Liver (tissue), 9 donors: ENCODE results near the gene HHAT. TPM values are rescaled to one million over a fixed set of nuclear protein-coding genes. Genes with fewer than 3 reads are reported as not detected.

Source experiments
- DNase-seq: peaks from one replicate; pipeline ENCODE4 v3.0.0-alpha.2; 2017; ENCODE audit warnings: low spot score
- H3K27ac ChIP-seq, 2 donors: one replicate each; pipeline ENCODE4 v1.7.0; 2013; ENCODE audit warnings: inconsistent platforms in 2 of 2, low read length in 2 of 2, control low read depth in 1 of 2, low read depth in 1 of 2, mild to moderate bottlenecking in 1 of 2
- H3K27me3 ChIP-seq, 4 donors: one replicate each; pipeline versions ENCODE4 v1.6.1 to v1.7.0; 2013; ENCODE audit warnings: low read length in 3 of 4, inconsistent platforms in 1 of 4, mild to moderate bottlenecking in 1 of 4, moderate library complexity in 1 of 4; ENCODE audit not compliant: control insufficient read depth in 4 of 4, insufficient read depth in 4 of 4
- H3K36me3 ChIP-seq, 4 donors: one replicate each; pipeline versions ENCODE4 v1.6.1 to v1.7.0; 2013; ENCODE audit warnings: low read length in 3 of 4, mild to moderate bottlenecking in 3 of 4, low read depth in 1 of 4, moderate library complexity in 1 of 4; ENCODE audit not compliant: control insufficient read depth in 4 of 4, insufficient read depth in 3 of 4
- H3K4me1 ChIP-seq, 4 donors: one replicate each; pipeline versions ENCODE4 v1.6.1 to v1.7.0; 2013; ENCODE audit warnings: low read length in 3 of 4, mild to moderate bottlenecking in 3 of 4, moderate library complexity in 1 of 4; ENCODE audit not compliant: control insufficient read depth in 4 of 4, insufficient read depth in 4 of 4
- H3K4me3 ChIP-seq, 3 donors: one replicate each; pipeline versions ENCODE4 v1.6.1 to v1.7.0; 2013; ENCODE audit warnings: low read length in 3 of 3, control low read depth in 1 of 3, low read depth in 1 of 3, mild to moderate bottlenecking in 1 of 3
- H3K9ac ChIP-seq, 2 donors: one replicate each; pipeline ENCODE4 v1.7.0; 2013; ENCODE audit warnings: low read length in 2 of 2, mild to moderate bottlenecking in 2 of 2, moderate library complexity in 2 of 2, control low read depth in 1 of 2, low read depth in 1 of 2
- H3K9me3 ChIP-seq, 4 donors: one replicate each; pipeline versions ENCODE4 v1.6.1 to v1.7.0; 2013; ENCODE audit warnings: low read length in 3 of 4; ENCODE audit not compliant: control insufficient read depth in 4 of 4
- EGR1 ChIP-seq, 2 donors: IDR thresholded peaks; 2 replicates each; pipeline ENCODE4 v1.6.1; 2016 to 2018; ENCODE audit warnings: antibody characterized with exemption in 2 of 2, low read depth in 2 of 2
- FOXA1 ChIP-seq: IDR thresholded peaks from 2 replicates; pipeline ENCODE4 v1.6.1; 2016; ENCODE audit warnings: antibody characterized with exemption
- FOXA2 ChIP-seq: IDR thresholded peaks from 2 replicates; pipeline ENCODE4 v1.6.1; 2016; ENCODE audit warnings: antibody characterized with exemption
- GABPA ChIP-seq, 2 donors: IDR thresholded peaks in 1 of 2; conservative IDR thresholded peaks in 1 of 2; 2 replicates each; pipeline ENCODE4 v1.6.1; 2016; ENCODE audit warnings: antibody characterized with exemption in 2 of 2, mild to moderate bottlenecking in 1 of 2, moderate library complexity in 1 of 2
- HNF4G ChIP-seq: IDR thresholded peaks from 2 replicates; pipeline ENCODE4 v1.6.1; 2016; ENCODE audit warnings: antibody characterized with exemption
- JUND ChIP-seq, 2 donors: IDR thresholded peaks; 2 replicates each; pipeline ENCODE4 v1.6.1; 2016; ENCODE audit warnings: antibody characterized with exemption in 2 of 2
- MAX ChIP-seq: IDR thresholded peaks from 2 replicates; pipeline ENCODE4 v1.6.1; 2016; ENCODE audit warnings: antibody characterized with exemption
- NR2F2 ChIP-seq: IDR thresholded peaks from 2 replicates; pipeline ENCODE4 v1.6.1; 2016; ENCODE audit warnings: antibody characterized with exemption
- RAD21 ChIP-seq, 2 donors: IDR thresholded peaks; 2 replicates each; pipeline ENCODE4 v1.6.1; 2016; ENCODE audit warnings: antibody characterized with exemption in 2 of 2, mild to moderate bottlenecking in 2 of 2
- RXRA ChIP-seq, 2 donors: IDR thresholded peaks; 2 replicates each; pipeline ENCODE4 v1.6.1; 2017 to 2018; ENCODE audit warnings: antibody characterized with exemption in 2 of 2, mild to moderate bottlenecking in 1 of 2
- SP1 ChIP-seq: IDR thresholded peaks from 2 replicates; pipeline ENCODE4 v1.6.1; 2018; ENCODE audit warnings: antibody characterized with exemption, mild to moderate bottlenecking
- TAF1 ChIP-seq: conservative IDR thresholded peaks from 2 replicates; pipeline ENCODE4 v1.6.1; 2016; ENCODE audit warnings: antibody characterized with exemption, mild to moderate bottlenecking
- YY1 ChIP-seq: IDR thresholded peaks from 2 replicates; pipeline ENCODE4 v1.6.1; 2016; ENCODE audit warnings: antibody characterized with exemption, mild to moderate bottlenecking
- ZBTB33 ChIP-seq: IDR thresholded peaks from 2 replicates; pipeline ENCODE4 v1.6.1; 2016; ENCODE audit warnings: antibody characterized with exemption
- WGBS: extraction: QIAGEN DNeasy Blood & Tissue Kit; methylation state at CpG from one replicate; pipeline ENCODE4 v1.1.7; 2013; 5-methylcytosine and 5-hydroxymethylcytosine counted together
- polyA plus RNA-seq, 2 donors: library from polyadenylated mRNA; stranded (reverse) in 1 of 2; unstranded in 1 of 2; fragments of 200-250 nt in 1 of 2; fragments of >200 nt in 1 of 2; fragmentation: Nextera tagmentation in 1 of 2; extraction: Ambion mirVana in 1 of 2; gene quantifications; one replicate each; pipeline versions ENCODE4 v1.2.1 to v1.2.3, GENCODE V29; 2013 to 2015
- total RNA-seq, 2 donors: library from RNA; depleted of rRNA; stranded (reverse); fragments of >200 nt; gene quantifications; one replicate each; pipeline ENCODE4 v1.2.3, GENCODE V29; 2014
- TF ChIP-seq, protein P1 (sequence below): IDR thresholded peaks from 2 replicates; pipeline ENCODE4 v1.6.1; 2016; ENCODE audit warnings: antibody characterized with exemption
- TF ChIP-seq, protein P2 (sequence below): fragments of 150-350 bp; IDR thresholded peaks from 2 replicates; pipeline ENCODE4 v1.5.1; 2017; ENCODE audit warnings: improper control_type of control experiment, low read depth, low read length; ENCODE audit not compliant: missing input control
- donor health status: healthy.
- donor health status: healthy.
- donor health status: healthy.
- donor health status: healthy.
- donor health status: healthy.

Gene HHAT
- total and polyA plus RNA-seq, 4 donors = 1.3 to 2.2 (median 1.6) TPM

DNA sequence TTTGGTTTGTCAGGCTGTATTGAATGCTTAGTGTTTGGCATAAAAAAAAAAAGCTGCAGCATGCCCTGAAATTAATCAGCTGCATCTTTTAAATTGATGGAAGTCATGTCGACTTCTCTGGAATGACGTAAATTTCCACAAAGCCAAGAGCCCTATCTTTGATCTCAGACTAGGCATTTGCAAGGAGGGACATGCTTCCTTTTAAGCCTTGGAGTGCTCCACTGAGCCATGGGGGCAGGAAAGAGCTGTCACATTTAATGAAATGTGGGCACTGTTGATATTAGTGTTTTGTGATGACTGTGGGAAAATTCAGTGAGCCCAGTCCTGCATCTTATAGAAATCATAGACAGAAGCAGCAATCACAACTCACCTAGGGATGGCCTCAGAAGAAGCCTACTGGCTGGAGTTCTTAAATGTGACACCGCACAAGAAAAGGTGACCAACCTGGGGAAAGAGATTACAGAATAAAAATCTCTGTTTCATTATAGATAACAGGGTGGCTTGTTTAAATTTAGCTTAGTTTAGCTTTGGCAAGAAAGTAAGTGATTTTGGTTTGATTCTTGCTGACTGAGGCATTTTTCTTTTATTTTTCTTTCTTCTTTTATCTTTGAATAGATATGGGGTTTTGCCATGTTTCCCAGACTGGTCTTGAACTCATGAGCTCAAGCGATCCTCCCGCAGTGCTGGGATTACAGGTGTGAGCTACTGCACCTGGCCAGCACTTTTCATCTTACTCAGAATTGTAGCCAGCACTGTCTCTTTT lies 188.2 kb downstream of the HHAT start:
- no peaks in the 10 kb centered on the region for H3K27me3 ChIP-seq
- H3K9me3 ChIP-seq = no peaks in the 10 kb centered on the region
- 85% methylated on average over 5 of the region's 5 CpGs for WGBS
- H3K36me3 ChIP-seq = no peaks in the 10 kb centered on the region
- H3K9ac ChIP-seq = no peak overlapping the region
- no peaks in the 10 kb centered on the region for H3K4me1 ChIP-seq
- H3K4me3 ChIP-seq = no peak overlapping the region
- no peak for TF ChIP-seq SP1
- TF ChIP-seq, protein P1, sequence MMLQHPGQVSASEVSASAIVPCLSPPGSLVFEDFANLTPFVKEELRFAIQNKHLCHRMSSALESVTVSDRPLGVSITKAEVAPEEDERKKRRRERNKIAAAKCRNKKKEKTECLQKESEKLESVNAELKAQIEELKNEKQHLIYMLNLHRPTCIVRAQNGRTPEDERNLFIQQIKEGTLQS = no peak
- no peak for TF ChIP-seq GABPA (IDR thresholded peaks at IDR 0.05 in 1 of 2, conservative IDR thresholded peaks at IDR 0.05 in 1 of 2)
- TF ChIP-seq FOXA2 = no peak
- no peak for TF ChIP-seq RXRA (IDR thresholded peaks at IDR 0.05)
- no peak for TF ChIP-seq EGR1 (IDR thresholded peaks at IDR 0.05; ENCODE audit: low read depth in 2 of 2)
- no peak for TF ChIP-seq ZBTB33
- no peak for TF ChIP-seq YY1
- TF ChIP-seq TAF1 = no peak
- TF ChIP-seq MAX = no peak
- TF ChIP-seq FOXA1 = no peak
- H3K27ac ChIP-seq = no peak overlapping the region
- no peak for DNase-seq

GRCh38 chr1:210523830-210524229 lies 195.1 kb downstream of the HHAT start:
- WGBS = 91% methylated on average over 4 of the region's 4 CpGs
- Histone ChIP-seq H3K9ac (no peak overlapping the region), H3K4me3 (no peak overlapping the region), H3K27ac (no peak overlapping the region), H3K9me3 (no peaks in the 10 kb centered on the region), H3K4me1 (no peaks in the 10 kb centered on the region), H3K36me3 (no peaks in the 10 kb centered on the region), H3K27me3 (no peaks in the 10 kb centered on the region)
- TF ChIP-seq GABPA (IDR thresholded peaks at IDR 0.05 in 1 of 2, conservative IDR thresholded peaks at IDR 0.05 in 1 of 2) (no peak), RXRA (IDR thresholded peaks at IDR 0.05) (no peak), SP1 (no peak), RAD21 (IDR thresholded peaks at IDR 0.05) (no peak), FOXA1 (no peak), FOXA2 (no peak), NR2F2 (no peak), EGR1 (IDR thresholded peaks at IDR 0.05; ENCODE audit: low read depth in 2 of 2) (no peak), HNF4G (no peak), JUND (IDR thresholded peaks at IDR 0.05) (no peak)
- TF ChIP-seq, protein P1 = no peak
- TF ChIP-seq, protein P2, sequence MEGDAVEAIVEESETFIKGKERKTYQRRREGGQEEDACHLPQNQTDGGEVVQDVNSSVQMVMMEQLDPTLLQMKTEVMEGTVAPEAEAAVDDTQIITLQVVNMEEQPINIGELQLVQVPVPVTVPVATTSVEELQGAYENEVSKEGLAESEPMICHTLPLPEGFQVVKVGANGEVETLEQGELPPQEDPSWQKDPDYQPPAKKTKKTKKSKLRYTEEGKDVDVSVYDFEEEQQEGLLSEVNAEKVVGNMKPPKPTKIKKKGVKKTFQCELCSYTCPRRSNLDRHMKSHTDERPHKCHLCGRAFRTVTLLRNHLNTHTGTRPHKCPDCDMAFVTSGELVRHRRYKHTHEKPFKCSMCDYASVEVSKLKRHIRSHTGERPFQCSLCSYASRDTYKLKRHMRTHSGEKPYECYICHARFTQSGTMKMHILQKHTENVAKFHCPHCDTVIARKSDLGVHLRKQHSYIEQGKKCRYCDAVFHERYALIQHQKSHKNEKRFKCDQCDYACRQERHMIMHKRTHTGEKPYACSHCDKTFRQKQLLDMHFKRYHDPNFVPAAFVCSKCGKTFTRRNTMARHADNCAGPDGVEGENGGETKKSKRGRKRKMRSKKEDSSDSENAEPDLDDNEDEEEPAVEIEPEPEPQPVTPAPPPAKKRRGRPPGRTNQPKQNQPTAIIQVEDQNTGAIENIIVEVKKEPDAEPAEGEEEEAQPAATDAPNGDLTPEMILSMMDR = no peak
- DNase-seq = no peak
